Activated CD4-positive, alpha-beta T cell treated with anti-CD3 and anti-CD28 coated beads for 36 hours (primary cell): ENCODE data around the gene USP3. TPM values are rescaled to one million over a fixed set of nuclear protein-coding genes. Genes with fewer than 3 reads are reported as not detected.
A peak's percentile ranks its signal among the peaks of the same experiment; 100 is the strongest.

Experiments used
- ATAC-seq: fragments of 200-7000 bp; cut with Tn5 transposase; one replicate; pipeline ENCODE4 v1.10.0; 2021; ENCODE audit warnings: mild to moderate bottlenecking, moderate library complexity
- CTCF ChIA-PET: fragments of 350-600 bp; sonication (Branson Sonifier 250); formaldehyde crosslinking; loops from one replicate; lab custom pipeline; 2021; ENCODE audit warnings: antibody characterized with exemption; lab: Charles Lee
- POLR2A ChIA-PET: fragments of 350-600 bp; sonication (Branson Sonifier 250); formaldehyde crosslinking; loops from one replicate; lab custom pipeline; 2021; ENCODE audit warnings: antibody characterized with exemption, inconsistent platforms; lab: Charles Lee
- DNase-seq: peaks from one replicate; pipeline ENCODE4 v3.0.0-alpha.2; 2020
- H3K27ac Mint-ChIP-seq: one replicate; pipeline ENCODE4 v1.8.0; 2021; ENCODE audit warnings: mixed read lengths
- H3K27me3 Mint-ChIP-seq: one replicate; pipeline ENCODE4 v1.8.0; 2021; ENCODE audit warnings: mixed read lengths
- H3K36me3 Mint-ChIP-seq: one replicate; pipeline ENCODE4 v1.8.0; 2021; ENCODE audit warnings: low read depth, mixed read lengths
- H3K4me1 Mint-ChIP-seq: one replicate; pipeline ENCODE4 v1.8.0; 2021; ENCODE audit warnings: mixed read lengths
- H3K4me3 Mint-ChIP-seq: one replicate; pipeline ENCODE4 v1.8.0; 2021; ENCODE audit warnings: mild to moderate bottlenecking, moderate library complexity, mixed read lengths
- H3K9me3 Mint-ChIP-seq: one replicate; pipeline ENCODE4 v1.8.0; 2021; ENCODE audit warnings: low read depth, mixed read lengths
- intact Hi-C, 2 experiments: fragments of 100-400 bp; cut with DNase I in 1 of 2; cut with micrococcal nuclease in 1 of 2; formaldehyde crosslinking; loops; one replicate each; pipeline versions ENCODE4 v1.14.2 to v1.15.1; 2022 to 2024; cut with DNase I, micrococcal nuclease
- total RNA-seq, 2 experiments: library from RNA; stranded (reverse); gene quantifications; one replicate each; pipeline ENCODE4 v1.2.3, GENCODE V29; 2021

USP3 gene
- total RNA-seq, 2 experiments from 2014 or later: 51.1 to 51.7 TPM

GRCh38 chr15:63599401-63600000 lies 95.1 kb downstream of the USP3 start:
- POLR2A ChIA-PET: interaction anchor here (0.8 to 1.1 kb wide), 3 partner anchors 11 to 115 kb away, joined by 4 read pairs; no protein-coding TSS in a partner anchor
- peaks cover 55% of the 10 kb centered on the region for H3K4me1 Mint-ChIP-seq
- peaks cover 12% of the 10 kb centered on the region for H3K36me3 Mint-ChIP-seq
- no peaks in the 10 kb centered on the region for H3K27me3 Mint-ChIP-seq
- H3K4me3 Mint-ChIP-seq: peak overlapping the region; percentile 88
- H3K27ac Mint-ChIP-seq: peak overlapping the region; percentile 90
- ATAC-seq (peak; percentile 20), DNase-seq (peak; percentile 72)
- CTCF ChIA-PET: interaction anchor here (0.6 to 4.5 kb wide), 14 partner anchors 11 to 554 kb away, joined by 3 to 20 read pairs (median 4); no protein-coding TSS in a partner anchor
- no peaks in the 10 kb centered on the region for H3K9me3 Mint-ChIP-seq
- intact Hi-C loops: loop anchor here (1.0 to 2.0 kb wide), 2 partner anchors 39 to 133 kb away; no protein-coding TSS in a partner anchor

- Mint-ChIP-seq H3K36me3 (peaks cover 6% of the 10 kb centered on the region), H3K9me3 (no peaks in the 10 kb centered on the region), H3K27ac (peak overlapping the region; percentile 90), H3K27me3 (no peaks in the 10 kb centered on the region), H3K4me1 (peaks cover 53% of the 10 kb centered on the region), H3K4me3 (peak overlapping the region; percentile 88)
- ATAC-seq (peak; percentile 10), DNase-seq (no peak)
- intact Hi-C loops: loop anchor here (1.0 to 10.0 kb wide), 9 partner anchors 39 to 551 kb away; partner anchors contain the start of genes USP3 (in 2 of the 2) and HERC1 (in 1 of the 2)
- CTCF ChIA-PET: interaction anchor here (0.6 to 4.5 kb wide), 11 partner anchors 10 to 555 kb away, joined by 3 to 20 read pairs (median 4); no protein-coding TSS in a partner anchor
- POLR2A ChIA-PET: interaction anchor here (0.5 to 1.1 kb wide), 3 partner anchors 10 to 275 kb away, joined by 4 to 9 read pairs (median 4); no protein-coding TSS in a partner anchor
Measured at GRCh38 chr15:63600001-63600615, 95.7 kb downstream of the USP3 start.

GRCh38 chr15:63600616-63601025 lies 96.2 kb downstream of the USP3 start:
- H3K27ac Mint-ChIP-seq: peak overlapping the region; percentile 96
- peaks cover 2% of the 10 kb centered on the region for H3K36me3 Mint-ChIP-seq
- intact Hi-C loops: loop anchor here (1.0 to 10.0 kb wide), 9 partner anchors 40 to 552 kb away; partner anchors contain the start of genes USP3 (in 2 of the 2) and HERC1 (in 1 of the 2)
- H3K4me3 Mint-ChIP-seq: peak overlapping the region; percentile 88
- POLR2A ChIA-PET: interaction anchor here (1.1 kb wide), 1 partner anchor 96 kb away, joined by 4 read pairs; no protein-coding TSS in a partner anchor
- DNase-seq (peak; percentile 95), ATAC-seq (peak; percentile 74)
- no peaks in the 10 kb centered on the region for H3K27me3 Mint-ChIP-seq
- H3K9me3 Mint-ChIP-seq: no peaks in the 10 kb centered on the region
- CTCF ChIA-PET: interaction anchor here (0.6 to 4.5 kb wide), 8 partner anchors 10 to 556 kb away, joined by 3 to 20 read pairs (median 4); no protein-coding TSS in a partner anchor
- H3K4me1 Mint-ChIP-seq: peaks cover 54% of the 10 kb centered on the region

GRCh38 chr15:63601026-63601703 lies 96.8 kb downstream of the USP3 start:
- Mint-ChIP-seq H3K27me3 (no peaks in the 10 kb centered on the region), H3K4me3 (peak overlapping the region; percentile 88), H3K4me1 (peaks cover 55% of the 10 kb centered on the region), H3K36me3 (peaks cover 2% of the 10 kb centered on the region), H3K27ac (peak overlapping the region; percentile 96), H3K9me3 (no peaks in the 10 kb centered on the region)
- CTCF ChIA-PET: interaction anchor here (1.0 to 4.5 kb wide), 6 partner anchors 9 to 465 kb away, joined by 3 to 20 read pairs (median 6); no protein-coding TSS in a partner anchor
- ATAC-seq: peak; percentile 11
- POLR2A ChIA-PET: interaction anchor here (1.1 kb wide), 1 partner anchor 96 kb away, joined by 4 read pairs; no protein-coding TSS in a partner anchor
- DNase-seq: peak; percentile 74
- intact Hi-C loops: loop anchor here (2.0 to 10.0 kb wide), 7 partner anchors 40 to 552 kb away; partner anchors contain the start of genes HERC1 (in 1 of the 2) and USP3 (in 1 of the 2)

- ATAC-seq (no peak), DNase-seq (no peak)
- H3K4me1 Mint-ChIP-seq: peaks cover 55% of the 10 kb centered on the region
- peak overlapping the region; percentile 85 for H3K27ac Mint-ChIP-seq
- H3K9me3 Mint-ChIP-seq: no peaks in the 10 kb centered on the region
- H3K27me3 Mint-ChIP-seq: no peaks in the 10 kb centered on the region
- H3K4me3 Mint-ChIP-seq: peak overlapping the region; percentile 88
- CTCF ChIA-PET: interaction anchor here (0.6 to 4.5 kb wide), 5 partner anchors 9 to 464 kb away, joined by 3 to 20 read pairs (median 4); no protein-coding TSS in a partner anchor
- POLR2A ChIA-PET: interaction anchor here (0.6 kb wide), 1 partner anchor 34 kb away, joined by 3 read pairs; no protein-coding TSS in a partner anchor
- H3K36me3 Mint-ChIP-seq: peaks cover 2% of the 10 kb centered on the region
- intact Hi-C loops: loop anchor here (2.0 to 10.0 kb wide), 7 partner anchors 41 to 553 kb away; partner anchors contain the start of genes HERC1 (in 1 of the 2) and USP3 (in 1 of the 2)
Measured at GRCh38 chr15:63601704-63602185, 97.4 kb downstream of the USP3 start.

- POLR2A ChIA-PET: no interaction called here
- intact Hi-C loops: loop anchor here (5.0 to 10.0 kb wide), 3 partner anchors 120 to 318 kb away; no protein-coding TSS in a partner anchor
- DNase-seq (no peak), ATAC-seq (no peak)
- H3K27me3 Mint-ChIP-seq: no peaks in the 10 kb centered on the region
- H3K27ac Mint-ChIP-seq: no peak overlapping the region
- H3K4me1 Mint-ChIP-seq: peaks cover 52% of the 10 kb centered on the region
- no peaks in the 10 kb centered on the region for H3K9me3 Mint-ChIP-seq
- peaks cover 2% of the 10 kb centered on the region for H3K36me3 Mint-ChIP-seq
- CTCF ChIA-PET: interaction anchor here (0.6 to 4.5 kb wide), 4 partner anchors 8 to 297 kb away, joined by 3 to 20 read pairs (median 5); no protein-coding TSS in a partner anchor
- peak overlapping the region; percentile 88 for H3K4me3 Mint-ChIP-seq
Measured at GRCh38 chr15:63602595-63602994, 98.2 kb downstream of the USP3 start.

- H3K27ac Mint-ChIP-seq: no peak overlapping the region
- CTCF ChIA-PET: interaction anchor here (0.6 to 1.7 kb wide), 5 partner anchors 136 to 464 kb away, joined by 3 to 5 read pairs (median 4); no protein-coding TSS in a partner anchor
- H3K4me3 Mint-ChIP-seq: no peak overlapping the region
Measured at GRCh38 chr15:63603516-63603915, 99.1 kb downstream of the USP3 start.

GRCh38 chr15:63604281-63604680 lies 99.9 kb downstream of the USP3 start:
- intact Hi-C loops: loop anchor here (5.0 to 10.0 kb wide), 3 partner anchors 122 to 319 kb away; no protein-coding TSS in a partner anchor
- ChIA-PET CTCF (interaction anchor here (0.7 to 1.7 kb wide), 8 partner anchors 8 to 541 kb away, joined by 3 to 5 read pairs (median 4); partner anchors contain the start of gene FBXL22), POLR2A (interaction anchor here (0.7 kb wide), 1 partner anchor 462 kb away, joined by 5 read pairs; no protein-coding TSS in a partner anchor)
- peaks cover 44% of the 10 kb centered on the region for H3K4me1 Mint-ChIP-seq
- no peaks in the 10 kb centered on the region for H3K27me3 Mint-ChIP-seq
- ATAC-seq: no peak
- no peak overlapping the region for H3K4me3 Mint-ChIP-seq
- H3K9me3 Mint-ChIP-seq: no peaks in the 10 kb centered on the region
- H3K27ac Mint-ChIP-seq: peak overlapping the region; percentile 37
- peaks cover 11% of the 10 kb centered on the region for H3K36me3 Mint-ChIP-seq
- DNase-seq: no peak

More at GRCh38 chr15:63603516-63603915, 99.1 kb downstream of the USP3 start:
- ATAC-seq (no peak), DNase-seq (no peak)
- H3K4me1 Mint-ChIP-seq: peaks cover 51% of the 10 kb centered on the region
- H3K36me3 Mint-ChIP-seq: peaks cover 7% of the 10 kb centered on the region
- H3K9me3 Mint-ChIP-seq: no peaks in the 10 kb centered on the region
- POLR2A ChIA-PET: interaction anchor here (0.7 kb wide), 1 partner anchor 463 kb away, joined by 5 read pairs; no protein-coding TSS in a partner anchor
- intact Hi-C loops: loop anchor here (5.0 to 10.0 kb wide), 3 partner anchors 121 to 319 kb away; no protein-coding TSS in a partner anchor
- no peaks in the 10 kb centered on the region for H3K27me3 Mint-ChIP-seq

GRCh38 chr15:63605036-63605435 lies 100.6 kb downstream of the USP3 start:
- DNase-seq: peak; percentile 50
- ATAC-seq: no peak
- H3K4me1 Mint-ChIP-seq: peaks cover 47% of the 10 kb centered on the region
- POLR2A ChIA-PET: interaction anchor here (0.6 to 1.0 kb wide), 2 partner anchors 102 to 1220 kb away, joined by 5 to 15 read pairs; no protein-coding TSS in a partner anchor
- H3K27ac Mint-ChIP-seq: peak overlapping the region; percentile 78
- peaks cover 13% of the 10 kb centered on the region for H3K36me3 Mint-ChIP-seq
- no peaks in the 10 kb centered on the region for H3K9me3 Mint-ChIP-seq
- H3K4me3 Mint-ChIP-seq: no peak overlapping the region
- CTCF ChIA-PET: interaction anchor here (0.6 to 1.7 kb wide), 10 partner anchors 9 to 540 kb away, joined by 3 to 5 read pairs (median 4); partner anchors contain the start of gene FBXL22
- no peaks in the 10 kb centered on the region for H3K27me3 Mint-ChIP-seq
- intact Hi-C loops: loop anchor here (5.0 to 10.0 kb wide), 2 partner anchors 320 to 547 kb away; partner anchors contain the start of gene SNX22 (in 1 of the 2)
